Measurements from ENCODE around the gene CLDND1. TPM values are rescaled to one million over a fixed set of nuclear protein-coding genes. Genes with fewer than 3 reads are reported as not detected.

The CLDND1 gene
- total RNA-seq: 31.6 and 32.6 TPM in 2 replicates

GRCh38 chr3:98522544-98523281 lies at the start of gene CLDND1:
Gene CLDND1, minus strand, starts transcription at chr3:98522902. Its CDS starts 1,478 bp downstream, at chr3:98521424.

DNA sequence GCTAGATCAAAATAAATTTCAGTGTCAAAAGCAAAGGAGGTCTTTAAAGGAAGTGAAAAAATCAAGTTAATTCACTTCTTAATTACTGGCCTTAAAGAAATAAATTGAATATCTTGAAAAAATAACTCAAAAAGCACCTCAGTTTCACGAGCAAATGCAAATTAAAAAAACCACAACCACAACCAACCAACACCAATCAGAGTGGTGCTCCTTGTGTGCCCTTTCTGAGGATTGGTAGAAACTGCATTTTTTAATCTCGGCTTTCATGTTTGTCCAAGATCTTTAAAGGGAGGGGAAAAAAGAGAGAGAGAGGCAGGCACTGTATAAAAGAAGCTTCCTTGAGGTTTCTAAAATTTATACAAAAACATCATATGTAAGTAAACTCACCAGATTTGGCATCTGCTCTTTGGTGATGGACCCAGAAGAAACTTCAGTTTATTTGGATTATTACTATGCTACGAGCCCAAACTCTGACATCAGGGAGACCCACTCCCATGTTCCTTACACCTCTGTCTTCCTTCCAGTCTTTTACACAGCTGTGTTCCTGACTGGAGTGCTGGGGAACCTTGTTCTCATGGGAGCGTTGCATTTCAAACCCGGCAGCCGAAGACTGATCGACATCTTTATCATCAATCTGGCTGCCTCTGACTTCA lies 9.0 kb upstream of the CLDND1 start, which contains the start of gene GPR15:
Gene GPR15, plus strand, starts transcription at position 357 of the 653 bp plus-strand sequence. Its CDS starts 56 bp downstream, at position 413.

GRCh38 chr3:98497381-98497780 lies 25.3 kb downstream of the CLDND1 start, which contains the start of gene OR5K2:
Gene OR5K2, plus strand, starts transcription at chr3:98497681. Its CDS starts 0 bp downstream, at chr3:98497681.

Small RNA genes lying within 50 kb of the gene (small RNA-seq; reads per million reads assigned to genes)
- not detected for gene RPL38P4

Other genes with a start within 250 kb of the CLDND1 start
- gene OR5H2, start 240.4 kb downstream of the CLDND1 start, total RNA-seq: not detected in 2 replicates
- not detected in 2 replicates for gene OR5K4, start 169.0 kb downstream of the CLDND1 start, total RNA-seq
- gene OR5K3, start 132.2 kb downstream of the CLDND1 start, total RNA-seq: not detected in 2 replicates
- gene OR5K1, start 59.7 kb downstream of the CLDND1 start, total RNA-seq: not detected in 2 replicates
- gene OR5K2, start 25.2 kb downstream of the CLDND1 start, total RNA-seq: not detected in 2 replicates
- not detected in 2 replicates for gene GPR15, start 9.1 kb upstream of the CLDND1 start, total RNA-seq
- 20.9 and 24.6 TPM in 2 replicates for gene CPOX, start 70.7 kb upstream of the CLDND1 start, total RNA-seq
- 0.59 and 1.5 TPM in 2 replicates for gene ST3GAL6, start 240.4 kb upstream of the CLDND1 start, total RNA-seq